ENCODE results near the gene VPS4B. TPM values are rescaled to one million over a fixed set of nuclear protein-coding genes. Genes with fewer than 3 reads are reported as not detected.
A peak's percentile ranks its signal among the peaks of the same experiment; 100 is the strongest.

The VPS4B gene
- total RNA-seq, 4 donors from 2014 or later = 43.7 to 49.8 (median 44.6) TPM

GRCh38 chr18:63346031-63346430, 76.2 kb downstream of the VPS4B start:
- no peaks in the 10 kb centered on the region for H3K9me3 ChIP-seq
- H3K27ac ChIP-seq = peak overlapping the region; percentile 89
- no peaks in the 10 kb centered on the region for H3K27me3 ChIP-seq
- no peak for DNase-seq (ENCODE audit: low spot score in 2 of 2)
- TF ChIP-seq POLR2A (IDR thresholded peaks at IDR 0.05) (no peak), EP300 (IDR thresholded peaks at IDR 0.05) (no peak), POLR2AphosphoS5 (IDR thresholded peaks at IDR 0.05) (no peak), CTCF (IDR thresholded peaks at IDR 0.05) (no peak)
- peaks cover 67% of the 10 kb centered on the region for H3K36me3 ChIP-seq
- WGBS = 38% methylated on average over 7 of the region's 7 CpGs
- peaks cover 33% of the 10 kb centered on the region for H3K4me1 ChIP-seq
- H3K4me3 ChIP-seq = peak overlapping the region; percentile 10

- H3K27ac ChIP-seq = peak overlapping the region; percentile 89
These were observed 77.4 kb downstream of the VPS4B start for GRCh38 chr18:63344918-63345317.

GRCh38 chr18:63344263-63344662, 78.0 kb downstream of the VPS4B start:
- no peaks in the 10 kb centered on the region for H3K9me3 ChIP-seq
- peaks cover 36% of the 10 kb centered on the region for H3K4me1 ChIP-seq
- no peak for DNase-seq (ENCODE audit: low spot score in 2 of 2)
- 82% methylated on average over 5 of the region's 5 CpGs for WGBS
- TF ChIP-seq POLR2A (IDR thresholded peaks at IDR 0.05) (no peak), CTCF (IDR thresholded peaks at IDR 0.05) (no peak), EP300 (IDR thresholded peaks at IDR 0.05) (no peak), POLR2AphosphoS5 (IDR thresholded peaks at IDR 0.05) (no peak)
- no peaks in the 10 kb centered on the region for H3K27me3 ChIP-seq
- H3K36me3 ChIP-seq = peaks cover 57% of the 10 kb centered on the region
- peak overlapping the region; percentile 20 for H3K27ac ChIP-seq
- no peak overlapping the region for H3K4me3 ChIP-seq

More at GRCh38 chr18:63344918-63345317, 77.4 kb downstream of the VPS4B start:
- no peak for TF ChIP-seq CTCF (IDR thresholded peaks at IDR 0.05)
- TF ChIP-seq POLR2AphosphoS5 (IDR thresholded peaks at IDR 0.05) = no peak
- TF ChIP-seq EP300 (IDR thresholded peaks at IDR 0.05) = no peak
- TF ChIP-seq POLR2A (IDR thresholded peaks at IDR 0.05) = no peak
- Histone ChIP-seq H3K4me3 (no peak overlapping the region), H3K4me1 (peaks cover 35% of the 10 kb centered on the region), H3K36me3 (peaks cover 63% of the 10 kb centered on the region), H3K27me3 (no peaks in the 10 kb centered on the region), H3K9me3 (no peaks in the 10 kb centered on the region)
- 79% methylated on average over 2 of the region's 2 CpGs for WGBS
- DNase-seq (ENCODE audit: low spot score in 2 of 2) = no peak

- 25% methylated on average over 5 of the region's 5 CpGs for WGBS
- TF ChIP-seq POLR2A (IDR thresholded peaks at IDR 0.05) (no peak), CTCF (IDR thresholded peaks at IDR 0.05) (peak in 1 of 2 donors; percentile 31)
- no peak overlapping the region for H3K27ac ChIP-seq
- H3K9me3 ChIP-seq = no peaks in the 10 kb centered on the region
- H3K36me3 ChIP-seq = peaks cover 51% of the 10 kb centered on the region
- H3K27me3 ChIP-seq = no peaks in the 10 kb centered on the region
- DNase-seq (ENCODE audit: low spot score in 2 of 2) = no peak
- H3K4me3 ChIP-seq = no peak overlapping the region
- H3K4me1 ChIP-seq = peaks cover 32% of the 10 kb centered on the region
These were observed 80.1 kb downstream of the VPS4B start for GRCh38 chr18:63342206-63342605.

- no peak for TF ChIP-seq POLR2A (IDR thresholded peaks at IDR 0.05)
- TF ChIP-seq CTCF (IDR thresholded peaks at IDR 0.05) = peak; percentile 9 to 33
- H3K9me3 ChIP-seq = no peaks in the 10 kb centered on the region
- no peaks in the 10 kb centered on the region for H3K27me3 ChIP-seq
- H3K36me3 ChIP-seq = peaks cover 61% of the 10 kb centered on the region
- H3K4me1 ChIP-seq = peaks cover 16% of the 10 kb centered on the region
- no peak for DNase-seq (ENCODE audit: low spot score in 2 of 2)
- H3K27ac ChIP-seq = no peak overlapping the region
- 32% methylated on average over 4 of the region's 4 CpGs for WGBS
- no peak overlapping the region for H3K4me3 ChIP-seq
These were observed 82.3 kb downstream of the VPS4B start for GRCh38 chr18:63339920-63340484.

Other genes starting within 250 kb of the VPS4B start
- gene BCL2, start 102.7 kb downstream of the VPS4B start, total RNA-seq = 10 to 100 TPM; 10.7 to 37.3 (median 24.2) TPM
- gene KDSR, start 55.3 kb downstream of the VPS4B start, total RNA-seq = 100 to 1,000 TPM in 1 of 4 donors, 10 to 100 TPM in 3; 65.4 to 115 (median 79.7) TPM
- 100 to 1,000 TPM; 158 to 658 (median 458) TPM for gene SERPINB5, start 54.5 kb upstream of the VPS4B start, total RNA-seq
- 10 to 100 TPM; 14.8 to 88.4 (median 79.5) TPM for gene SERPINB12, start 119.9 kb upstream of the VPS4B start, total RNA-seq
- gene SERPINB13, start 164.9 kb upstream of the VPS4B start, total RNA-seq = 10 to 100 TPM; 10.9 to 21.8 (median 16.8) TPM
- gene SERPINB4, start 221.8 kb upstream of the VPS4B start, total RNA-seq = 1 to 10 TPM in 1 of 4 donors, under 1 TPM in 2, not detected in 1; 0.44 to 1.1 (median 0.60) TPM
- gene SERPINB3, start 239.4 kb upstream of the VPS4B start, total RNA-seq = 10 to 100 TPM in 3 of 4 donors, 1 to 10 TPM in 1; 1.5 to 30.1 (median 23.0) TPM

Data from suprapubic skin (tissue), 4 donors.